Lower leg skin (tissue), 4 donors: ENCODE results near the gene FAM184A. TPM values are rescaled to one million over a fixed set of nuclear protein-coding genes. Genes with fewer than 3 reads are reported as not detected.

Experiments used
- DNase-seq, 2 donors: peaks; one replicate each; pipeline ENCODE4 v3.0.0-alpha.2; 2019; ENCODE audit warnings: low spot score in 2 of 2
- H3K4me3 ChIP-seq: fragments of 200-600 bp; sonication (generic); 2 replicates; pipeline ENCODE4 v1.5.1; 2017; ENCODE audit warnings: mild to moderate bottlenecking, low read depth; ENCODE audit not compliant: poor library complexity, severe bottlenecking
- POLR2A ChIP-seq, 2 donors: fragments of 450-650 bp; IDR thresholded peaks; one replicate each; pipeline ENCODE4 v1.6.1; 2016 to 2017; ENCODE audit warnings: antibody characterized with exemption in 2 of 2, mild to moderate bottlenecking in 1 of 2, moderate library complexity in 1 of 2
- WGBS, 2 donors: methylation state at CpG; one replicate each; pipeline ENCODE4 v1.1.5; 2018; 5-methylcytosine and 5-hydroxymethylcytosine counted together
- intact Hi-C: fragments of 100-400 bp; cut with DNase I; formaldehyde crosslinking; loops from one replicate; pipeline ENCODE4 v1.15.0; 2023; ENCODE audit warnings: low total_unique reads
- total RNA-seq, 4 donors: library from RNA; depleted of rRNA; stranded (reverse); fragments of >200 nt; gene quantifications; one replicate each; pipeline ENCODE4 v1.1.0, GENCODE V29; 2016
- TF ChIP-seq, protein P1 (sequence below), 3 donors: fragments of 450-650 bp; IDR thresholded peaks; one replicate each; pipeline ENCODE4 v1.5.1; 2016; ENCODE audit warnings: antibody characterized with exemption in 3 of 3, mild to moderate bottlenecking in 3 of 3, moderate library complexity in 2 of 3

The FAM184A gene
- total RNA-seq, 4 donors from 2014 or later = 0.57 to 3.4 (median 1.4) TPM

DNA sequence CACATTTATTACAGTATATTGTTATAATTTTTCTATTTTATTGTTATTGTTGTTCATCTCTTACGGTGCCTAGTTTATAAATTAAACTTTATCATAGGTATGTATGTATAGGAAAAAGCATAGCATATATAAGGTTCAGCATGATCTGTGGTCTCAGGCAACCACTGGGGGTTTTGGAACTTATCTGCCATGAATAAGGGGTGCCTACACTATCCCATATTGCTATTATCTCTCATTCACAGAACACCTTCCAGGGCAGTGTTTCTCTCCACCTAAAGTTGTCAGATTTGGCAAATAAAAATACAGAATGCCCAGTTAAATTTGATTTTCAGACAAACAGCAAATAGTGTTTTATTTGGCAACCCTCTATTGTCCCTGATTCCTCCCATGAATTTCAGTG, 35.5 kb upstream of the FAM184A start:
- 94 to 95% methylated on average over 1 of the region's 1 CpG for WGBS, 2 donors
- TF ChIP-seq, protein P1, sequence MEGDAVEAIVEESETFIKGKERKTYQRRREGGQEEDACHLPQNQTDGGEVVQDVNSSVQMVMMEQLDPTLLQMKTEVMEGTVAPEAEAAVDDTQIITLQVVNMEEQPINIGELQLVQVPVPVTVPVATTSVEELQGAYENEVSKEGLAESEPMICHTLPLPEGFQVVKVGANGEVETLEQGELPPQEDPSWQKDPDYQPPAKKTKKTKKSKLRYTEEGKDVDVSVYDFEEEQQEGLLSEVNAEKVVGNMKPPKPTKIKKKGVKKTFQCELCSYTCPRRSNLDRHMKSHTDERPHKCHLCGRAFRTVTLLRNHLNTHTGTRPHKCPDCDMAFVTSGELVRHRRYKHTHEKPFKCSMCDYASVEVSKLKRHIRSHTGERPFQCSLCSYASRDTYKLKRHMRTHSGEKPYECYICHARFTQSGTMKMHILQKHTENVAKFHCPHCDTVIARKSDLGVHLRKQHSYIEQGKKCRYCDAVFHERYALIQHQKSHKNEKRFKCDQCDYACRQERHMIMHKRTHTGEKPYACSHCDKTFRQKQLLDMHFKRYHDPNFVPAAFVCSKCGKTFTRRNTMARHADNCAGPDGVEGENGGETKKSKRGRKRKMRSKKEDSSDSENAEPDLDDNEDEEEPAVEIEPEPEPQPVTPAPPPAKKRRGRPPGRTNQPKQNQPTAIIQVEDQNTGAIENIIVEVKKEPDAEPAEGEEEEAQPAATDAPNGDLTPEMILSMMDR (IDR thresholded peaks at IDR 0.05) = no peak
- TF ChIP-seq POLR2A (IDR thresholded peaks at IDR 0.05) = no peak
- intact Hi-C loops = no loop called here
- H3K4me3 ChIP-seq = no peak overlapping the region
- DNase-seq = no peak

DNA sequence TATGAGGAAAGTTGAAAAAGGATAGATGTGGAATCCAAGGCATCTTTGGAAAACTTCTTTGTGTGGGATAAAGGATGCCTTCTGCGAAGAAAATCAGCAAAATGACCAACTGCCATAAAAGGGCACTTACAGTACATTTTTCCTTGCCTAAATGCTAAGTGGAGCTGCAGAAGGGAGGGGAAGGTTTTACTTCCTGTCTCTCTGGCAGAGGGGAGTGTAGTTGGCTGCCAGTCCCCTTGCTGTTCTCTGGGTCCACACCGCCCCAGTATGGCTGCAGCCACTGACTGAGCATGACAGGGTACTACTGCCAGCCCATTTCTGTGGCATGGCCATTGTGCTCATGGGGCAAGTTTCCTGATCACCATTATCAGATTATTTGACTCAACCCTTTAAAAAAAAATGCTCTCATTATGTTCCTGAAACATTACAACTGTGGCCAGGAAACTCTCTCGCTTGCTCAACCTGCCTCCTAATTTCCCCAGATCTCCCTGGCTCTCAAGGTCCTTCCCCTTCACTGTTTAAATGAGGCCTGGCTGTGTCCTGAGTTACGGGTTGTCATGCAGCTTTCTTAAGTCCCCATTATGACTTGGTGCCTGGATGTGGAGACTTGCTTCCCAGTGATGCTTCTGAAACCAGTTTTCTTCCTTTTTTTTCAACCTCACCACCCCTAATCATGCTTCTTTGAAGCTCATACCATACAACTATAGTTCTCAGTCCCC, 34.5 kb upstream of the FAM184A start:
- TF ChIP-seq, protein P1 (IDR thresholded peaks at IDR 0.05) = no peak
- no peak for TF ChIP-seq POLR2A (IDR thresholded peaks at IDR 0.05)
- DNase-seq = no peak
- WGBS, 2 donors = 55 to 69% methylated on average over 4 of the region's 4 CpGs
- H3K4me3 ChIP-seq = no peak overlapping the region
- intact Hi-C loops = no loop called here

DNA sequence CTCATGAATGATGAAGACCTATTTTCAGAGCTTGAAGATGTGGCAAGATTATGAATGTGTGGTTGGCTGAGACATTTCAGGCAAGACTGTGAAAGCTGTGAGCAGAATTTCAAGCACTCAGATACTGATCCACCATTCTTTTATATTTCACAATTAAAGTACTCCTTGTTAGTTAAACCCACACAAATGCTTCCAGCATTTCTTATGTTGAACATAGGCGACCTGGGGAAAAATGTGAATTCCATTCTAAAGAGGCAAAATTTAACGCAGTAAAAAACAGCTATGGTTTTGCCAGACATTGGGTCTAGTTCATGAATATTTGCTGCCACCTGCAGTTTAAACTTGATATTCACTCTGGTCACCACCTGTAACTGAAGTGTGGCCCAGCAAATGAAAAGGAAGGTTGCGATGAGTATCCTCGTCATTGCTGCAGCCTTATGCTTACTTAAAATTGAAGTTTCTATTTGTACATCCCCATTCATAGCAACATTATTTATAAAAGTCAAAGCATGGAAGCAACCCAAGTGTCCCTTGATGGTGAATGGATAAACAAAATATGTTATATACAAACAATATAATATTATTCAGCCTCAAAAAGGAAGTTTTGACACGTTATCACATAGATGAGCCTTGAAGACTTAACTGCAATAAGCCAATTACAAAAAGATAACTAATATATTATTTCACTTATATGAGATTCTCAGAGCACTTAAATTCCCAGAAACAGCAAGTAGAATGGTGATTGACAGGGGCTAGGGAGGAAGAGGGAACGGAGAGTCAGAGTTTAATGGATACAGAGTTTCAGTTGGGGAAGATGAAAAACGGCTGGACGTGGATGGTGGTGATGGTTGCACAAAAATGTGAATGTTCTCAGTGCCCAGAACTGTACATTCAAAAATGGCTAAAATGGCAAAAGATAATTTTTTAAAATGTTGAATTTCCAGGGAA, 32.4 kb upstream of the FAM184A start:
- intact Hi-C loops = no loop called here
- 39 to 42% methylated on average over 8 of the region's 8 CpGs for WGBS, 2 donors
- no peak overlapping the region for H3K4me3 ChIP-seq
- DNase-seq = no peak
- TF ChIP-seq, protein P1 (IDR thresholded peaks at IDR 0.05) = peak in 1 of 3 donors; percentile 27
- TF ChIP-seq POLR2A (IDR thresholded peaks at IDR 0.05) = no peak

DNA sequence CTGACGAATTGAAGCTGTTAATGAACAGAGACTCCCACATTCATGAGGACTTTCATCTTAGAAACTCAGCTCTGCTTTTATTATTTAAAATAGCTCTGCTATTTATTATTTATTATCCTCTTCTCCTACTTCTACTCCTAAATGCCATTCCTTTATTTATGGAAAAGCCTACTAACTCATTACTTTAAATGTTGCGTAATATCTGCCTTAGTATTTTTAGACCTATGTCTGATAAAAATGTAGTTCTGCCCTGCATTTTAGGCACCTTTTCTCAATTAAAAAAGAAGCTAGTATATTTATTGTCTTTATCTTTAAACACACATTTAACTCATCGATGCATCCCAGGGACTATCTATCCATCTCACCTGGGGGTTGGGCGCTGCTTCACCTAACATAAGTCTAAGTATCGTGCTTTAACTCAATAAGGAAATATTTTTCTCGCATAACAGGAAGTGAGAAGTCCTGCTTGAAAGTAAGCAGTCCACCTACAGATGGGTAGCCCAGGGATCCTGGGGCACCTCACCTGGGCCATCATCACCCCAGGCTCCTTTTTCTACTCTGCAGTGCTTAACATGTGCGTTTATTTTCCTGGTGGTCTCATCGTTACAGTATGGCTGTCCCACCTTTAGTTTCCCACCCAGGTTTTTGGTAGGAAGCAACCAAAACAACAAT, 31.3 kb upstream of the FAM184A start:
- H3K4me3 ChIP-seq = no peak overlapping the region
- intact Hi-C loops = loop anchor here (10.0 kb wide), 1 partner anchor 145 kb away; no protein-coding TSS in a partner anchor
- WGBS, 2 donors = 82 to 83% methylated on average over 8 of the region's 8 CpGs
- DNase-seq = no peak
- TF ChIP-seq, protein P1 (IDR thresholded peaks at IDR 0.05) = no peak
- TF ChIP-seq POLR2A (IDR thresholded peaks at IDR 0.05) = no peak

DNA sequence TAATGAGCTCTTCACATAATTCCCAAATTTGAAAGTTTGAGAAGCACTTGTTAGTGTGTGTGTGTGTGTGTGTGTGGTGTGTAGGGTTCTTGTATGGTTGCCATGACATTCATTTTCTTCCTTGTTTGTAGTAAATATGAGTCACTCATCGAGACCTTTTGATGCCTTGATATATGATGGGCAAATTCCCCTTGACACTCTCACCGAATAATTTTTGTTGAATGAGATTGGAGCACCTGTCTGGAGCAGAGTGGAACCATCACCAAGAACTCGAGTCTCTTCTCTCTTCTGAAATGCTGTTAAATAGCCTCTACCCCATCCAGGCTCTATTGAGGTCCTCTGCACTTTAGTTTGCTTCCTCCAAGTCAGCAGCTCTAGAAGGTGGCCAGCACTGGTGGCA, 29.6 kb upstream of the FAM184A start:
- intact Hi-C loops = loop anchor here (10.0 kb wide), 1 partner anchor 143 kb away; no protein-coding TSS in a partner anchor
- TF ChIP-seq POLR2A (IDR thresholded peaks at IDR 0.05) = no peak
- TF ChIP-seq, protein P1 (IDR thresholded peaks at IDR 0.05) = no peak
- WGBS, 2 donors = 56 to 65% methylated on average over 3 of the region's 3 CpGs
- DNase-seq = no peak
- no peak overlapping the region for H3K4me3 ChIP-seq
